PC-3 (cell line): ENCODE results near the gene PLXNB2.

Experiments used
- EZH2 ChIP-seq: fragments of 300-600 bp; sonication (generic); IDR thresholded peaks from one replicate; pipeline ENCODE4 v1.6.1; 2017; ENCODE audit warnings: antibody characterized with exemption, mild to moderate bottlenecking, low read length; ENCODE audit not compliant: unreplicated experiment
- EZH2phosphoT487 ChIP-seq: fragments of 300-600 bp; sonication (generic); IDR thresholded peaks from 2 replicates; pipeline ENCODE4 v1.6.1; 2018; ENCODE audit warnings: mild to moderate bottlenecking, antibody characterized with exemption, low read length, borderline replicate concordance
- TF ChIP-seq, protein P1 (sequence below): fragments of 300-600 bp; sonication (generic); conservative IDR thresholded peaks from 2 replicates; pipeline ENCODE4 v1.5.1; 2017; ENCODE audit warnings: antibody characterized with exemption, low read depth, mild to moderate bottlenecking, low read length

- TF ChIP-seq, protein P1, sequence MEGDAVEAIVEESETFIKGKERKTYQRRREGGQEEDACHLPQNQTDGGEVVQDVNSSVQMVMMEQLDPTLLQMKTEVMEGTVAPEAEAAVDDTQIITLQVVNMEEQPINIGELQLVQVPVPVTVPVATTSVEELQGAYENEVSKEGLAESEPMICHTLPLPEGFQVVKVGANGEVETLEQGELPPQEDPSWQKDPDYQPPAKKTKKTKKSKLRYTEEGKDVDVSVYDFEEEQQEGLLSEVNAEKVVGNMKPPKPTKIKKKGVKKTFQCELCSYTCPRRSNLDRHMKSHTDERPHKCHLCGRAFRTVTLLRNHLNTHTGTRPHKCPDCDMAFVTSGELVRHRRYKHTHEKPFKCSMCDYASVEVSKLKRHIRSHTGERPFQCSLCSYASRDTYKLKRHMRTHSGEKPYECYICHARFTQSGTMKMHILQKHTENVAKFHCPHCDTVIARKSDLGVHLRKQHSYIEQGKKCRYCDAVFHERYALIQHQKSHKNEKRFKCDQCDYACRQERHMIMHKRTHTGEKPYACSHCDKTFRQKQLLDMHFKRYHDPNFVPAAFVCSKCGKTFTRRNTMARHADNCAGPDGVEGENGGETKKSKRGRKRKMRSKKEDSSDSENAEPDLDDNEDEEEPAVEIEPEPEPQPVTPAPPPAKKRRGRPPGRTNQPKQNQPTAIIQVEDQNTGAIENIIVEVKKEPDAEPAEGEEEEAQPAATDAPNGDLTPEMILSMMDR = no peak
- no peak for TF ChIP-seq EZH2phosphoT487
- TF ChIP-seq EZH2 = no peak
These were observed 26.1 kb downstream of the PLXNB2 start for GRCh38 chr22:50281384-50281760.
